Thymus (tissue), 11 donors: Measurements from ENCODE around the gene ADSS1. TPM values are rescaled to one million over a fixed set of nuclear protein-coding genes. Genes with fewer than 3 reads are reported as not detected.
"Not testable (repeated sequence)": the region's sequence is repeated elsewhere in the genome, so short reads cannot be mapped to it uniquely, and the experiment has no call there.

Experiments
- DNase-seq, 9 donors: peaks; one replicate each; pipeline ENCODE4 v3.0.0-alpha.2; 2013; ENCODE audit warnings: low spot score in 9 of 9, low read depth in 6 of 9, missing footprints in 1 of 9
- H3K27ac ChIP-seq, 2 donors: one replicate each; pipeline ENCODE4 v1.5.1; 2013; ENCODE audit warnings: control low read depth in 1 of 2, low read depth in 1 of 2, low read length in 1 of 2, mild to moderate bottlenecking in 1 of 2, moderate library complexity in 1 of 2
- H3K27me3 ChIP-seq, 2 donors: one replicate each; pipeline ENCODE4 v1.5.1; 2013; ENCODE audit warnings: low read length in 1 of 2; ENCODE audit not compliant: control insufficient read depth in 2 of 2, insufficient read depth in 1 of 2
- H3K36me3 ChIP-seq, 2 donors: one replicate each; pipeline ENCODE4 v1.5.1; 2013; ENCODE audit warnings: low read length in 1 of 2, mild to moderate bottlenecking in 1 of 2, moderate library complexity in 1 of 2; ENCODE audit not compliant: control insufficient read depth in 2 of 2, insufficient read depth in 2 of 2
- H3K4me1 ChIP-seq, 2 donors: one replicate each; pipeline ENCODE4 v1.5.1; 2013; ENCODE audit warnings: low read length in 2 of 2; ENCODE audit not compliant: control insufficient read depth in 2 of 2, insufficient read depth in 2 of 2
- H3K4me3 ChIP-seq, 2 donors: one replicate each; pipeline ENCODE4 v1.5.1; 2013; ENCODE audit warnings: low read length in 2 of 2, control low read depth in 1 of 2, mild to moderate bottlenecking in 1 of 2
- H3K9me3 ChIP-seq, 2 donors: one replicate each; pipeline ENCODE4 v1.5.1; 2013; ENCODE audit warnings: low read length in 1 of 2, mild to moderate bottlenecking in 1 of 2; ENCODE audit not compliant: control insufficient read depth in 2 of 2, insufficient read depth in 1 of 2
- WGBS: extraction: QIAGEN DNeasy Blood & Tissue Kit; methylation state at CpG from one replicate; pipeline ENCODE4 v1.1.7; 2013; 5-methylcytosine and 5-hydroxymethylcytosine counted together
- polyA plus RNA-seq: library from polyadenylated mRNA; stranded (reverse); fragments of 200-250 nt; gene quantifications from one replicate; pipeline ENCODE4 v1.2.3, GENCODE V29; 2013
- total RNA-seq: library from RNA; stranded (reverse); fragments of 120-200 nt; gene quantifications from one replicate; pipeline ENCODE4 v1.2.4, GENCODE V29; 2013
- donor health status: healthy.

The ADSS1 gene
- total and polyA plus RNA-seq, 2 donors: 2.5 to 4.0 TPM

- Histone ChIP-seq H3K27ac (no peak overlapping the region), H3K4me3 (no peak overlapping the region), H3K27me3 (no peaks in the 10 kb centered on the region), H3K36me3 (peaks cover 0 to 9% of the 10 kb centered on the region in 2 donors), H3K9me3 (peaks cover 0 to 27% of the 10 kb centered on the region in 2 donors), H3K4me1 (peaks cover 12 to 68% of the 10 kb centered on the region in 2 donors)
- DNase-seq: no peak
- WGBS: 96% methylated on average over 12 of the region's 12 CpGs
Observed at GRCh38 chr14:104750056-104750752, 26.2 kb downstream of the ADSS1 start.

- Histone ChIP-seq H3K4me1 (peaks cover 17 to 68% of the 10 kb centered on the region in 2 donors), H3K36me3 (peaks cover 0 to 14% of the 10 kb centered on the region in 2 donors), H3K9me3 (peaks cover 0 to 27% of the 10 kb centered on the region in 2 donors)
- DNase-seq, H3K27me3 ChIP-seq, H3K4me3 ChIP-seq, H3K27ac ChIP-seq: not testable (repeated sequence)
- 97% methylated on average over 5 of the region's 5 CpGs for WGBS
Observed at GRCh38 chr14:104750753-104751057, 26.7 kb downstream of the ADSS1 start.

GRCh38 chr14:104751539-104752422 lies 27.8 kb downstream of the ADSS1 start:
- WGBS: 77% methylated on average over 90 of the region's 90 CpGs
- H3K9me3 ChIP-seq: peaks cover 0 to 27% of the 10 kb centered on the region in 2 donors
- H3K36me3 ChIP-seq: peaks cover 7 to 25% of the 10 kb centered on the region in 2 donors
- H3K4me3 ChIP-seq: peak overlapping the region; percentile 90 to 97
- no peaks in the 10 kb centered on the region for H3K27me3 ChIP-seq
- H3K27ac ChIP-seq: peak overlapping the region; percentile 67 to 96
- no peak for DNase-seq
- peaks cover 28 to 68% of the 10 kb centered on the region in 2 donors for H3K4me1 ChIP-seq

GRCh38 chr14:104752423-104752734 lies 28.4 kb downstream of the ADSS1 start:
- DNase-seq: no peak
- Histone ChIP-seq H3K9me3 (peaks cover 0 to 27% of the 10 kb centered on the region in 2 donors), H3K4me3 (peak overlapping the region; percentile 90 to 97), H3K27ac (peak overlapping the region; percentile 67 to 96), H3K36me3 (peaks cover 7 to 30% of the 10 kb centered on the region in 2 donors), H3K27me3 (no peaks in the 10 kb centered on the region), H3K4me1 (peaks cover 33 to 70% of the 10 kb centered on the region in 2 donors)
- WGBS: 2% methylated on average over 21 of the region's 21 CpGs

GRCh38 chr14:104752735-104753527 lies 28.9 kb downstream of the ADSS1 start, which contains the start of gene SIVA1:
TSS of gene SIVA1 (plus strand) at chr14:104753147. CDS start at chr14:104753202, 55 bp downstream.
- Histone ChIP-seq H3K9me3 (peaks cover 0 to 27% of the 10 kb centered on the region in 2 donors), H3K4me3 (peak within 1 kb of the TSS; percentile 90 to 97), H3K27ac (peak within 1 kb of the TSS; percentile 67 to 96), H3K4me1 (peaks cover 38 to 72% of the 10 kb centered on the region in 2 donors), H3K36me3 (peaks cover 12 to 35% of the 10 kb centered on the region in 2 donors), H3K27me3 (no peaks in the 10 kb centered on the region)
- peak; percentile 96 to 100 (median 99) for DNase-seq
- WGBS: under 1% methylated on average over 95 of the region's 95 CpGs

DNA sequence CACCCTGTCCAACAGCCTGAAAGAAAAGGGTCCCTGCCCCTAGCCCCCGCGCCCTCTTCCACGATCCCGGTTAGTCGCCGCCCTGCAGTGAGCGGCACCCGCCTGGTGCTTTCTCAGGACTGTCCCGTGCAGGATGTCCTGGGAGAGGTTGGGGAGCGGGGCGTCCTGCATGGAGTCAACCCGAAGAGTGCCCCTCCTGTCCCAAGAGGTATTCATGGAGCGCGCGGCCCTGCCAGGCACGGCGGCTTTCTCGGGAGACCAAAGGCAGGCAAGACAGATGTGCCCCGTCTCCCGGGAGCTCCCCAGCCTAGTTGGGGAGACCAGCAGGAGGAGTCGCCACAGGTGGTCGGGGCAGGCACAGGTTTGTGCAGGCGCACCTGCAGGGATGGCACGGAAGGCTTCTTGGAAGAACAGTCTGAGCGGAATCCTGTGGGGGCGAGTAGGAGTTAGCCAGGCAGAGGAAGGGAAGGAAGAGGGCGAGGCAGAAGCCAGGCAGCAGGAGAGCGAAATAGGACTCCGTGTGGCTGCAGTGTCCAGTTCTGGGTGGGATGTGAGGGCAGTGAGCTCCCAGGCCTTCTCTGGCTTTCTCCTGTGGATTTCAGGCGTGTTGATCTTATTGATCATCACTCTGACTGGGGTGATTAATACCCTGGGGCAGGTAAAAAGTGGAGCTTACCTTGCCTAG lies 29.6 kb downstream of the ADSS1 start:
- peaks cover 44 to 72% of the 10 kb centered on the region in 2 donors for H3K4me1 ChIP-seq
- no peaks in the 10 kb centered on the region for H3K27me3 ChIP-seq
- peak overlapping the region; percentile 90 to 97 for H3K4me3 ChIP-seq
- H3K9me3 ChIP-seq: peaks cover 0 to 27% of the 10 kb centered on the region in 2 donors
- H3K27ac ChIP-seq: peak overlapping the region in 1 of 2 donors; percentile 96
- WGBS: 3% methylated on average over 30 of the region's 30 CpGs
- H3K36me3 ChIP-seq: peaks cover 18 to 43% of the 10 kb centered on the region in 2 donors
- DNase-seq: no peak

DNA sequence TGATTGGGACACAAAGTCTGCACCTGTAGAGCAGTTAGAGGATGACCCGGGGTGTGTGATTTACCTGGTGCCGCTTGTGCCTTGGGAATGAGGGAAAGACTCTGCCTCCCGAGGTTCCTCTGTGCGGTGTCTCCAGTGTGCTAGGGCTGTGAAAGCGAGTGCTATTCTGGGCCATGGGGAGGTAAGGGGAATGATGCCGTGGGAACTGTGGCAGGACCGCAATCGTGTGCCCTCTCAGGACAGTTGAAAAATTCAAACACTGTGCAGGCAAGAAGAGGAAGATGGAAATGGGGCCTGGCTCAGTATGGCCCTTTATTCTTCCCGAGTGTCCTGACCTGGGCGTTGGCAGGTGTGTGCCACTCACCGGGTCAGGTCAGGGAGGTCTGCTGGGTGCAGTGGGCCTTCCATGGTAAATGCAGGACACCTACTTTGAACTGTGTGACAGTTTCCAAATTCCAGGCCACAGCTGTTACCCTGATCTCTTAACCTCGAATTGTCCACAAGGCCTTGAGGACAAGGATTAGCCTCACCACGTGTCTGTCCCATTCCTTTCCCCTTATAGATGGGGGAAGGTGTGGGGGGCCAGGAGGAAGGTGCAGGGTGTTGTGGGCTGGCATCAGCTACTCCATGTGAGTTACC lies 30.3 kb downstream of the ADSS1 start:
- Histone ChIP-seq H3K9me3 (peaks cover 0 to 25% of the 10 kb centered on the region in 2 donors), H3K27ac (peak overlapping the region in 1 of 2 donors; percentile 96), H3K4me1 (peaks cover 51 to 72% of the 10 kb centered on the region in 2 donors), H3K36me3 (peaks cover 25 to 49% of the 10 kb centered on the region in 2 donors), H3K4me3 (peak overlapping the region; percentile 90 to 97), H3K27me3 (no peaks in the 10 kb centered on the region)
- 76% methylated on average over 13 of the region's 13 CpGs for whole genome bisulfite sequencing
- no peak for DNase-seq

DNA sequence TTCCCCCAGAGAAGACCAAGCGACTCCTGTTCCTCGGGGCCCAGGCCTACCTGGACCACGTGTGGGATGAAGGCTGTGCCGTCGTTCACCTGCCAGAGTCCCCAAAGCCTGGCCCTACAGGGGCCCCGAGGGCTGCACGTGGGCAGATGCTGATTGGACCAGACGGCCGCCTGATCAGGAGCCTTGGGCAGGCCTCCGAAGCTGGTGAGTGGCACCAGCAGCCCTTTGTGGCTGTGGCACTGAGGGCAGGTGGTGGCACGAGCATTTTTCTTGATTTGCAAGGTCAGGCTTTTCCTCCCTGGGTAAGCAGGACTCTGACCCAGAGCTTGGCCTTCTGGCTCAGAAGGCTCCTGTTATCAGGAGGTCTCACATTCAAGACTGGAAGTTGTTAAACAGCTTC lies 31.6 kb downstream of the ADSS1 start:
- Histone ChIP-seq H3K27me3 (no peaks in the 10 kb centered on the region), H3K27ac (peak overlapping the region; percentile 86 to 96), H3K4me1 (peaks cover 60 to 74% of the 10 kb centered on the region in 2 donors), H3K4me3 (peak overlapping the region; percentile 38 to 97), H3K9me3 (peaks cover 0 to 14% of the 10 kb centered on the region in 2 donors), H3K36me3 (peaks cover 38 to 62% of the 10 kb centered on the region in 2 donors)
- DNase-seq: no peak
- 85% methylated on average over 11 of the region's 11 CpGs for WGBS
